ENCODE data around the gene HEXB. TPM values are rescaled to one million over a fixed set of nuclear protein-coding genes. Genes with fewer than 3 reads are reported as not detected.
A peak's percentile ranks its signal among the peaks of the same experiment; 100 is the strongest.

The HEXB gene
- total and polyA plus RNA-seq, 2 of the 8 experiments (the other 6 are each of a cell fraction or from before 2014, with no cell fraction given): 39.7 to 69.2 TPM

DNA sequence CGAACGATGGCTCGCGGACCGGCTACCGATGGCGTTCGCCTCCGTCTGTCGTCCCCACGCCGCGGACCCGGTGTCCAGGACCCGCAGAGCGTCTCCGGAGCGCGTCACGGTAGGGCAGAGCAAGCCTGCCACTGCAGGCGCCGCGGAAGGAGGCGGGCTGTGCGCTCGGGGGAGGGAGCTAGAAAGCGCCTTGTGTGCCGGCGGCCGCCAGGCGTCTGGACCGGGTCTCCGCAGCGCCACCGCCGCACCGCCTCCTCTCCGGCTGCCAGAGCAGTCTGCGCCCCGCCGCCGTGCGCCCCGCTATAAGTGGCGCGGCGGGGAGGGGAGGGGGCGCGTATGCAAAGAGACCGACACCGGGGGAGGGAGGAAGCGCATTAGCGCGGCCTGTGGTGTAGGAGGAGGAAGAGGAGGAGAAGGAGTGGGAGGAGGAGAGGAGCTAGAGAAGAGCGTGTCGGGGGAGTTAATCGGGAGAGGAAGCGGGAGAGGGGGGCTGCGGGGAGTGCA lies 44.5 kb upstream of the HEXB start, which contains the start of gene ENC1 (continued):
- TF ChIP-seq RNF2 (IDR thresholded peaks at IDR 0.05; ENCODE audit: borderline replicate concordance, low read depth, low read length, missing control alignments, poor library complexity, severe bottlenecking) (peak; percentile 5), CEBPB (IDR thresholded peaks at IDR 0.05; ENCODE audit: low read depth, low read length) (no peak), TAF1 (IDR thresholded peaks at IDR 0.05; ENCODE audit: low read depth, low read length) (peak; percentile 98), ZNF274 (IDR thresholded peaks at IDR 0.05; ENCODE audit: borderline replicate concordance, extremely low read depth, low read length) (no peak), SIN3A (conservative IDR thresholded peaks at IDR 0.05 in 1 of 2, IDR thresholded peaks at IDR 0.05 in 1 of 2; ENCODE audit: low read depth in 1 of 2, low read length in 2 of 2) (peak in 1 of 2 experiments; percentile 63; a peak in 2 of 4 replicates), BRCA1 (IDR thresholded peaks at IDR 0.05; ENCODE audit: low read depth, low read length) (no peak), HDAC2 (IDR thresholded peaks at IDR 0.05; ENCODE audit: borderline replicate concordance in 1 of 2, low read depth in 2 of 2, low read length in 2 of 2) (0 out of 4 replicates have a peak, but pooled peaks of 1 of the 2 experiments have one; percentile 41), SRF (IDR thresholded peaks at IDR 0.05; ENCODE audit: low read depth, low read length) (0 out of 2 replicates have a peak, but pooled peaks have one; percentile 1), GTF2F1 (IDR thresholded peaks at IDR 0.05; ENCODE audit: borderline replicate concordance, low read depth, low read length) (0 out of 2 replicates have a peak, but pooled peaks have one; percentile 73)
- TF ChIP-seq, protein P1, sequence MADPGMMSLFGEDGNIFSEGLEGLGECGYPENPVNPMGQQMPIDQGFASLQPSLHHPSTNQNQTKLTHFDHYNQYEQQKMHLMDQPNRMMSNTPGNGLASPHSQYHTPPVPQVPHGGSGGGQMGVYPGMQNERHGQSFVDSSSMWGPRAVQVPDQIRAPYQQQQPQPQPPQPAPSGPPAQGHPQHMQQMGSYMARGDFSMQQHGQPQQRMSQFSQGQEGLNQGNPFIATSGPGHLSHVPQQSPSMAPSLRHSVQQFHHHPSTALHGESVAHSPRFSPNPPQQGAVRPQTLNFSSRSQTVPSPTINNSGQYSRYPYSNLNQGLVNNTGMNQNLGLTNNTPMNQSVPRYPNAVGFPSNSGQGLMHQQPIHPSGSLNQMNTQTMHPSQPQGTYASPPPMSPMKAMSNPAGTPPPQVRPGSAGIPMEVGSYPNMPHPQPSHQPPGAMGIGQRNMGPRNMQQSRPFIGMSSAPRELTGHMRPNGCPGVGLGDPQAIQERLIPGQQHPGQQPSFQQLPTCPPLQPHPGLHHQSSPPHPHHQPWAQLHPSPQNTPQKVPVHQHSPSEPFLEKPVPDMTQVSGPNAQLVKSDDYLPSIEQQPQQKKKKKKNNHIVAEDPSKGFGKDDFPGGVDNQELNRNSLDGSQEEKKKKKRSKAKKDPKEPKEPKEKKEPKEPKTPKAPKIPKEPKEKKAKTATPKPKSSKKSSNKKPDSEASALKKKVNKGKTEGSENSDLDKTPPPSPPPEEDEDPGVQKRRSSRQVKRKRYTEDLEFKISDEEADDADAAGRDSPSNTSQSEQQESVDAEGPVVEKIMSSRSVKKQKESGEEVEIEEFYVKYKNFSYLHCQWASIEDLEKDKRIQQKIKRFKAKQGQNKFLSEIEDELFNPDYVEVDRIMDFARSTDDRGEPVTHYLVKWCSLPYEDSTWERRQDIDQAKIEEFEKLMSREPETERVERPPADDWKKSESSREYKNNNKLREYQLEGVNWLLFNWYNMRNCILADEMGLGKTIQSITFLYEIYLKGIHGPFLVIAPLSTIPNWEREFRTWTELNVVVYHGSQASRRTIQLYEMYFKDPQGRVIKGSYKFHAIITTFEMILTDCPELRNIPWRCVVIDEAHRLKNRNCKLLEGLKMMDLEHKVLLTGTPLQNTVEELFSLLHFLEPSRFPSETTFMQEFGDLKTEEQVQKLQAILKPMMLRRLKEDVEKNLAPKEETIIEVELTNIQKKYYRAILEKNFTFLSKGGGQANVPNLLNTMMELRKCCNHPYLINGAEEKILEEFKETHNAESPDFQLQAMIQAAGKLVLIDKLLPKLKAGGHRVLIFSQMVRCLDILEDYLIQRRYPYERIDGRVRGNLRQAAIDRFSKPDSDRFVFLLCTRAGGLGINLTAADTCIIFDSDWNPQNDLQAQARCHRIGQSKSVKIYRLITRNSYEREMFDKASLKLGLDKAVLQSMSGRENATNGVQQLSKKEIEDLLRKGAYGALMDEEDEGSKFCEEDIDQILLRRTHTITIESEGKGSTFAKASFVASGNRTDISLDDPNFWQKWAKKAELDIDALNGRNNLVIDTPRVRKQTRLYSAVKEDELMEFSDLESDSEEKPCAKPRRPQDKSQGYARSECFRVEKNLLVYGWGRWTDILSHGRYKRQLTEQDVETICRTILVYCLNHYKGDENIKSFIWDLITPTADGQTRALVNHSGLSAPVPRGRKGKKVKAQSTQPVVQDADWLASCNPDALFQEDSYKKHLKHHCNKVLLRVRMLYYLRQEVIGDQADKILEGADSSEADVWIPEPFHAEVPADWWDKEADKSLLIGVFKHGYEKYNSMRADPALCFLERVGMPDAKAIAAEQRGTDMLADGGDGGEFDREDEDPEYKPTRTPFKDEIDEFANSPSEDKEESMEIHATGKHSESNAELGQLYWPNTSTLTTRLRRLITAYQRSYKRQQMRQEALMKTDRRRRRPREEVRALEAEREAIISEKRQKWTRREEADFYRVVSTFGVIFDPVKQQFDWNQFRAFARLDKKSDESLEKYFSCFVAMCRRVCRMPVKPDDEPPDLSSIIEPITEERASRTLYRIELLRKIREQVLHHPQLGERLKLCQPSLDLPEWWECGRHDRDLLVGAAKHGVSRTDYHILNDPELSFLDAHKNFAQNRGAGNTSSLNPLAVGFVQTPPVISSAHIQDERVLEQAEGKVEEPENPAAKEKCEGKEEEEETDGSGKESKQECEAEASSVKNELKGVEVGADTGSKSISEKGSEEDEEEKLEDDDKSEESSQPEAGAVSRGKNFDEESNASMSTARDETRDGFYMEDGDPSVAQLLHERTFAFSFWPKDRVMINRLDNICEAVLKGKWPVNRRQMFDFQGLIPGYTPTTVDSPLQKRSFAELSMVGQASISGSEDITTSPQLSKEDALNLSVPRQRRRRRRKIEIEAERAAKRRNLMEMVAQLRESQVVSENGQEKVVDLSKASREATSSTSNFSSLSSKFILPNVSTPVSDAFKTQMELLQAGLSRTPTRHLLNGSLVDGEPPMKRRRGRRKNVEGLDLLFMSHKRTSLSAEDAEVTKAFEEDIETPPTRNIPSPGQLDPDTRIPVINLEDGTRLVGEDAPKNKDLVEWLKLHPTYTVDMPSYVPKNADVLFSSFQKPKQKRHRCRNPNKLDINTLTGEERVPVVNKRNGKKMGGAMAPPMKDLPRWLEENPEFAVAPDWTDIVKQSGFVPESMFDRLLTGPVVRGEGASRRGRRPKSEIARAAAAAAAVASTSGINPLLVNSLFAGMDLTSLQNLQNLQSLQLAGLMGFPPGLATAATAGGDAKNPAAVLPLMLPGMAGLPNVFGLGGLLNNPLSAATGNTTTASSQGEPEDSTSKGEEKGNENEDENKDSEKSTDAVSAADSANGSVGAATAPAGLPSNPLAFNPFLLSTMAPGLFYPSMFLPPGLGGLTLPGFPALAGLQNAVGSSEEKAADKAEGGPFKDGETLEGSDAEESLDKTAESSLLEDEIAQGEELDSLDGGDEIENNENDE (IDR thresholded peaks at IDR 0.05; ENCODE audit: insufficient replicate concordance, low read length): no peak
